ENCODE results near the gene FBLN5.

Gene FBLN5

GRCh38 chr14:91971188-91971778 is 23.8 kb upstream of the FBLN5 start:
- H3K4me2 ChIP-seq (ENCODE audit: low read length) = no peak overlapping the region
- peaks cover 70% of the 10 kb centered on the region for H3K36me3 ChIP-seq (ENCODE audit: insufficient read depth, low read length)
- H3F3A ChIP-seq (ENCODE audit: insufficient read depth, low read length) = no peaks in the 10 kb centered on the region; the same call in 1 of the 2 replicates
- H3K9me3 ChIP-seq (ENCODE audit: low read length) = no peaks in the 10 kb centered on the region
- H2AFZ ChIP-seq (ENCODE audit: low read length) = no peak overlapping the region
- TF ChIP-seq EZH2 (IDR thresholded peaks at IDR 0.05; ENCODE audit: borderline replicate concordance, low read length) = no peak
- TF ChIP-seq CTCF (IDR thresholded peaks at IDR 0.05; ENCODE audit: low read length) = no peak
- no peak overlapping the region for H3K4me3 ChIP-seq (ENCODE audit: low read depth, low read length, poor library complexity, severe bottlenecking)
- H3K27me3 ChIP-seq (ENCODE audit: insufficient read depth, low read length) = no peaks in the 10 kb centered on the region
- H3K79me2 ChIP-seq (ENCODE audit: insufficient read depth, low read length) = no peaks in the 10 kb centered on the region
- H3K9me2 ChIP-seq (ENCODE audit: low read depth, low read length) = no peaks in the 10 kb centered on the region
- no peaks in the 10 kb centered on the region for H4K20me1 ChIP-seq (ENCODE audit: insufficient read depth, low read length)
- H3K27ac ChIP-seq (ENCODE audit: low read depth, low read length, poor library complexity, severe bottlenecking) = no peak overlapping the region
- H3K9ac ChIP-seq (ENCODE audit: low read length) = no peak overlapping the region
- H3K4me1 ChIP-seq (ENCODE audit: insufficient read depth, low read length, severe bottlenecking) = peaks cover 7% of the 10 kb centered on the region

- H3K9ac ChIP-seq (ENCODE audit: low read length) = no peak overlapping the region
- H3F3A ChIP-seq (ENCODE audit: insufficient read depth, low read length) = no peaks in the 10 kb centered on the region
- H3K4me3 ChIP-seq (ENCODE audit: low read depth, low read length, poor library complexity, severe bottlenecking) = no peak overlapping the region
- H3K9me2 ChIP-seq (ENCODE audit: low read depth, low read length) = no peaks in the 10 kb centered on the region
- H3K27ac ChIP-seq (ENCODE audit: low read depth, low read length, poor library complexity, severe bottlenecking) = no peak overlapping the region
- no peaks in the 10 kb centered on the region for H3K27me3 ChIP-seq (ENCODE audit: insufficient read depth, low read length)
- TF ChIP-seq CTCF (IDR thresholded peaks at IDR 0.05; ENCODE audit: low read length) (no peak), EZH2 (IDR thresholded peaks at IDR 0.05; ENCODE audit: borderline replicate concordance, low read length) (no peak)
- H4K20me1 ChIP-seq (ENCODE audit: insufficient read depth, low read length) = no peaks in the 10 kb centered on the region
- H3K79me2 ChIP-seq (ENCODE audit: insufficient read depth, low read length) = no peaks in the 10 kb centered on the region
- H3K4me2 ChIP-seq (ENCODE audit: low read length) = no peak overlapping the region
- no peak overlapping the region for H2AFZ ChIP-seq (ENCODE audit: low read length)
- no peaks in the 10 kb centered on the region for H3K9me3 ChIP-seq (ENCODE audit: low read length)
- H3K36me3 ChIP-seq (ENCODE audit: insufficient read depth, low read length) = peaks cover 45% of the 10 kb centered on the region
- H3K4me1 ChIP-seq (ENCODE audit: insufficient read depth, low read length, severe bottlenecking) = peaks cover 7% of the 10 kb centered on the region
These were observed 20.8 kb upstream of the FBLN5 start for GRCh38 chr14:91968280-91968679.

- Histone ChIP-seq H3K9ac (ENCODE audit: low read length) (no peak overlapping the region), H3K4me1 (ENCODE audit: insufficient read depth, low read length, severe bottlenecking) (peaks cover 7% of the 10 kb centered on the region), H3K36me3 (ENCODE audit: insufficient read depth, low read length) (peaks cover 22% of the 10 kb centered on the region)
These were observed 17.2 kb upstream of the FBLN5 start for GRCh38 chr14:91964724-91965123.

GRCh38 chr14:91964011-91964410 is 16.5 kb upstream of the FBLN5 start:
- no peaks in the 10 kb centered on the region for H3K9me3 ChIP-seq (ENCODE audit: low read length)
- H3K4me2 ChIP-seq (ENCODE audit: low read length) = no peak overlapping the region
- H3K27me3 ChIP-seq (ENCODE audit: insufficient read depth, low read length) = no peaks in the 10 kb centered on the region
- H3K36me3 ChIP-seq (ENCODE audit: insufficient read depth, low read length) = peaks cover 15% of the 10 kb centered on the region
- H3K79me2 ChIP-seq (ENCODE audit: insufficient read depth, low read length) = no peaks in the 10 kb centered on the region
- H3F3A ChIP-seq (ENCODE audit: insufficient read depth, low read length) = no peaks in the 10 kb centered on the region
- no peak overlapping the region for H3K27ac ChIP-seq (ENCODE audit: low read depth, low read length, poor library complexity, severe bottlenecking)
- H2AFZ ChIP-seq (ENCODE audit: low read length) = no peak overlapping the region
- H4K20me1 ChIP-seq (ENCODE audit: insufficient read depth, low read length) = no peaks in the 10 kb centered on the region
- peaks cover 7% of the 10 kb centered on the region for H3K4me1 ChIP-seq (ENCODE audit: insufficient read depth, low read length, severe bottlenecking)
- H3K9me2 ChIP-seq (ENCODE audit: low read depth, low read length) = no peaks in the 10 kb centered on the region
- TF ChIP-seq CTCF (IDR thresholded peaks at IDR 0.05; ENCODE audit: low read length) (no peak), EZH2 (IDR thresholded peaks at IDR 0.05; ENCODE audit: borderline replicate concordance, low read length) (no peak)
- no peak overlapping the region for H3K9ac ChIP-seq (ENCODE audit: low read length)
- no peak overlapping the region for H3K4me3 ChIP-seq (ENCODE audit: low read depth, low read length, poor library complexity, severe bottlenecking)

More at GRCh38 chr14:91964724-91965123, 17.2 kb upstream of the FBLN5 start:
- no peak overlapping the region for H3K4me2 ChIP-seq (ENCODE audit: low read length)
- H3K9me2 ChIP-seq (ENCODE audit: low read depth, low read length) = no peaks in the 10 kb centered on the region
- no peaks in the 10 kb centered on the region for H3K9me3 ChIP-seq (ENCODE audit: low read length)
- no peaks in the 10 kb centered on the region for H3K27me3 ChIP-seq (ENCODE audit: insufficient read depth, low read length)
- H3F3A ChIP-seq (ENCODE audit: insufficient read depth, low read length) = no peaks in the 10 kb centered on the region
- TF ChIP-seq EZH2 (IDR thresholded peaks at IDR 0.05; ENCODE audit: borderline replicate concordance, low read length) = no peak
- no peak overlapping the region for H3K27ac ChIP-seq (ENCODE audit: low read depth, low read length, poor library complexity, severe bottlenecking)
- no peaks in the 10 kb centered on the region for H4K20me1 ChIP-seq (ENCODE audit: insufficient read depth, low read length)
- H3K4me3 ChIP-seq (ENCODE audit: low read depth, low read length, poor library complexity, severe bottlenecking) = no peak overlapping the region
- no peaks in the 10 kb centered on the region for H3K79me2 ChIP-seq (ENCODE audit: insufficient read depth, low read length)
- no peak overlapping the region for H2AFZ ChIP-seq (ENCODE audit: low read length)

Measured in OCI-LY1 (cell line).